ENCODE data around the gene OR5M11. TPM values are rescaled to one million over a fixed set of nuclear protein-coding genes. Genes with fewer than 3 reads are reported as not detected.

Gene OR5M11
- not detected in 2 replicates for total RNA-seq

DNA sequence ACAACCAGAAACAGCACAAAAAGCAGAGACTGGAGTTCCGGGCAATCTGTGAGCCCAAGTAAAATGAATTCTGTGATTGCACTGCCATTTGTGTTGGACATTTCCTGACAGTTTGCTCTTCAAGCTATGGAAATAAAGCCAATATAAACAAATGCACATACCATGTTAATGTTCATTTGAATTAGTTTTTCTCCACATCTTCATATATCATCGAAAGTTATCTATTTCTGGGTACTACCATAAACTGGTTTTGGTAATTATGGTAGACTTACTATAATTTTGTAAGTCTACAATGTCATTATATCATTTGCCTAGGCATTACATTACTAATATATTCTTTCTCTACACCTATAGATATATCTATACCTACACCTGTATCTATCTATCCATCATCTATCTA is at the start of gene OR5M11:
Gene OR5M11 (minus strand): TSS at position 101 of the 400 bp plus-strand sequence. CDS start 0 bp downstream, at position 101.

GRCh38 chr11:56577621-56578020 is 34.6 kb upstream of the OR5M11 start, which contains the start of gene OR5M10:
Gene OR5M10 (minus strand): TSS chr11:56577721. CDS start chr11:56577721, 0 bp downstream.

Other genes with a start within 250 kb of the OR5M11 start
- gene OR8K3, start 228.1 kb downstream of the OR5M11 start, total RNA-seq, result not detected in 2 replicates
- gene OR8K1, start 197.2 kb downstream of the OR5M11 start, total RNA-seq, result not detected in 2 replicates
- not detected in 2 replicates for gene OR8J1, start 189.0 kb downstream of the OR5M11 start, total RNA-seq
- gene OR8U1, start 167.6 kb downstream of the OR5M11 start, total RNA-seq, result not detected in 2 replicates
- not detected in 2 replicates for gene OR5AL1, start 130.6 kb downstream of the OR5M11 start, total RNA-seq
- not detected in 2 replicates for gene OR5M3, start 69.9 kb downstream of the OR5M11 start, total RNA-seq
- not detected in 2 replicates for gene OR5M8, start 51.9 kb downstream of the OR5M11 start, total RNA-seq
- not detected in 2 replicates for gene OR5M10, start 34.5 kb upstream of the OR5M11 start, total RNA-seq
- gene OR5M1, start 71.6 kb upstream of the OR5M11 start, total RNA-seq, result not detected in 2 replicates
- not detected in 2 replicates for gene OR5AP2, start 99.2 kb upstream of the OR5M11 start, total RNA-seq
- gene OR5AR1, start 120.4 kb upstream of the OR5M11 start, total RNA-seq, result not detected in 2 replicates
- not detected in 2 replicates for gene OR9G1, start 155.8 kb upstream of the OR5M11 start, total RNA-seq
- gene OR9G4, start 205.4 kb upstream of the OR5M11 start, total RNA-seq, result not detected in 2 replicates

All from mesangial cell (primary cell).